ENCODE data around the gene HOXB1. TPM values are rescaled to one million over a fixed set of nuclear protein-coding genes. Genes with fewer than 3 reads are reported as not detected.

Gene HOXB1
- total RNA-seq, 1 donor from 2014 or later, result not detected

DNA sequence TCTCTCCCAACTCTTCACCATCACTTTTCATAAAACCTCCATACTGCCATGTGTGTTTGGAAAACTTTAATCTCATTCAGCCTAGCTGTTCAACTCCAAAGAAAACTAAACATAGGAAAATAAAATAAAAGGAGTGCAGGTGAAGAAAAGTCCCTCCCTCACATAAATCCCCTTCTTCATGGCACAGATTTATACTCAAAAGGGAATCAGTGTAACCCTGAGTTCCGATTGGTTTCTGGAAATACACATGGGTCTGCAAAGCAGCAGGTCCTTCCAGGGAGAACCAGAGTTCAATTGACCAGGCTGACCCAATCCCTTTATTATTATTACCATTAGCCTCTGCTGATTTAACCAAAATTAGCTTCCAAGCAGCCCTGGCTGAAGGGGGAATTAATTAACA, 23.0 kb upstream of the HOXB1 start:
- no peaks in the 10 kb centered on the region for H3K36me3 Mint-ChIP-seq (ENCODE audit: unreplicated experiment)
- peaks cover 86% of the 10 kb centered on the region for H3K27me3 Mint-ChIP-seq (ENCODE audit: unreplicated experiment)
- H3K9me3 Mint-ChIP-seq (ENCODE audit: unreplicated experiment), result no peaks in the 10 kb centered on the region
- peaks cover 3% of the 10 kb centered on the region for H3K4me1 Mint-ChIP-seq (ENCODE audit: unreplicated experiment)
- TF ChIP-seq, protein P1, sequence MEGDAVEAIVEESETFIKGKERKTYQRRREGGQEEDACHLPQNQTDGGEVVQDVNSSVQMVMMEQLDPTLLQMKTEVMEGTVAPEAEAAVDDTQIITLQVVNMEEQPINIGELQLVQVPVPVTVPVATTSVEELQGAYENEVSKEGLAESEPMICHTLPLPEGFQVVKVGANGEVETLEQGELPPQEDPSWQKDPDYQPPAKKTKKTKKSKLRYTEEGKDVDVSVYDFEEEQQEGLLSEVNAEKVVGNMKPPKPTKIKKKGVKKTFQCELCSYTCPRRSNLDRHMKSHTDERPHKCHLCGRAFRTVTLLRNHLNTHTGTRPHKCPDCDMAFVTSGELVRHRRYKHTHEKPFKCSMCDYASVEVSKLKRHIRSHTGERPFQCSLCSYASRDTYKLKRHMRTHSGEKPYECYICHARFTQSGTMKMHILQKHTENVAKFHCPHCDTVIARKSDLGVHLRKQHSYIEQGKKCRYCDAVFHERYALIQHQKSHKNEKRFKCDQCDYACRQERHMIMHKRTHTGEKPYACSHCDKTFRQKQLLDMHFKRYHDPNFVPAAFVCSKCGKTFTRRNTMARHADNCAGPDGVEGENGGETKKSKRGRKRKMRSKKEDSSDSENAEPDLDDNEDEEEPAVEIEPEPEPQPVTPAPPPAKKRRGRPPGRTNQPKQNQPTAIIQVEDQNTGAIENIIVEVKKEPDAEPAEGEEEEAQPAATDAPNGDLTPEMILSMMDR (IDR thresholded peaks at IDR 0.05), result no peak
- H3K4me3 Mint-ChIP-seq (ENCODE audit: unreplicated experiment), result no peak overlapping the region
- no peak overlapping the region for H3K27ac Mint-ChIP-seq (ENCODE audit: unreplicated experiment)
- no peak for DNase-seq (ENCODE audit: extremely low spot score, unreplicated experiment)

DNA sequence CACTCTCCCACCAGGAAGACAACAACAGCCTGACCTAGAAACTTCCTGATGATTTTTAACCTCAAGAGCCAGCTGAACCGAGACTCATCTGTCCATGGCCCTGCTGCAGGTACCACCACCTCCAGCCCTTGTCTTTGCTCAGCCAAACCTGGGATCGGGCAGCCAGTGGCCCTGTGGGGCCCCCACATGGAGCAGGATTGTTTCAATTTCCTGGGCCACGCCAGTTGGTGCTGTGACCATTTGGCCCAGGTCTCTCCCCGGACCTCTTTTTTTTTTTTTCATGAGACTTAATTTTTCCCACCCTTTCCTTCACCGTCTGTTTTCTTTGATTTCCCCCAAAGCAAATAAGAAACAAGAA, 22.4 kb upstream of the HOXB1 start:
- Mint-ChIP-seq H3K27ac (ENCODE audit: unreplicated experiment) (no peak overlapping the region), H3K36me3 (ENCODE audit: unreplicated experiment) (no peaks in the 10 kb centered on the region), H3K4me1 (ENCODE audit: unreplicated experiment) (peaks cover 3% of the 10 kb centered on the region), H3K27me3 (ENCODE audit: unreplicated experiment) (peaks cover 85% of the 10 kb centered on the region), H3K4me3 (ENCODE audit: unreplicated experiment) (no peak overlapping the region), H3K9me3 (ENCODE audit: unreplicated experiment) (no peaks in the 10 kb centered on the region)
- TF ChIP-seq, protein P1 (IDR thresholded peaks at IDR 0.05), result no peak
- no peak for DNase-seq (ENCODE audit: extremely low spot score, unreplicated experiment)

DNA sequence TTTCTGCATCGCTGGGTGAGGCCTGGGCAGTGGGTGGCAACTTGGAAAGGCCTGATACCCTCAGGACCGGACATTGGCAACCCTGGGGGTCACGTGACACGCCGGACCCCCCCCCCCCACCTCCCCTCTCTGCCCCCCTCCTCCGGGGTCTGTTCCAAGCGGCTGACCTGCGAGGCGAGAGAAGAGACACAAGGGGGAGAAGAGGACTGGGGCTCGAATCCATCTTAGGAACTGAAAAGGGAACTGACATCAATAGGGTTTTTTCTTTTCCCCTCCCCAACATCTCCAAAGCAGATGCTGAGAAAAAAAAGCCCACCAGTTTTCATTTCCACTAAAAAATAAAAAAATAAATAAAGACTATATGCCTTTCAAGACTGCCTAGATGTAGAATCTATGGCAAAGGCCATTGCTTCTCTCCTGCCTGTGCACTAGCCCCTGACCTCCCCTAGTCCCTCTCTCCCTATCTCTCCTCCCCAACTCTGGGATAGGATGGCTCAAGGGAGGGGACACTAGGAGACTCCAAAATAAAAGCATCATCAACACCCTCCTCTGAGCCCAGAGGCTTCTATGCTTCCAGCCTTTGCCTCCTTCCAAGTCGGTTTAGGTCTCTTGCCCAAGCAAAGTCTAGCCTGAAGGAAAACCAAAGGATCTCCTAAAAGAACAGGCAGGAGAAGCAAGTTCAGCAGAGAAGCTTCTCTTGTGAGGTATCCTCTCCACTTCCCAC, 21.8 kb upstream of the HOXB1 start:
- Mint-ChIP-seq H3K9me3 (ENCODE audit: unreplicated experiment) (no peaks in the 10 kb centered on the region), H3K27ac (ENCODE audit: unreplicated experiment) (no peak overlapping the region), H3K4me1 (ENCODE audit: unreplicated experiment) (peaks cover 3% of the 10 kb centered on the region), H3K4me3 (ENCODE audit: unreplicated experiment) (no peak overlapping the region), H3K36me3 (ENCODE audit: unreplicated experiment) (no peaks in the 10 kb centered on the region), H3K27me3 (ENCODE audit: unreplicated experiment) (peaks cover 85% of the 10 kb centered on the region)
- DNase-seq (ENCODE audit: extremely low spot score, unreplicated experiment), result no peak
- TF ChIP-seq, protein P1 (IDR thresholded peaks at IDR 0.05), result no peak

DNA sequence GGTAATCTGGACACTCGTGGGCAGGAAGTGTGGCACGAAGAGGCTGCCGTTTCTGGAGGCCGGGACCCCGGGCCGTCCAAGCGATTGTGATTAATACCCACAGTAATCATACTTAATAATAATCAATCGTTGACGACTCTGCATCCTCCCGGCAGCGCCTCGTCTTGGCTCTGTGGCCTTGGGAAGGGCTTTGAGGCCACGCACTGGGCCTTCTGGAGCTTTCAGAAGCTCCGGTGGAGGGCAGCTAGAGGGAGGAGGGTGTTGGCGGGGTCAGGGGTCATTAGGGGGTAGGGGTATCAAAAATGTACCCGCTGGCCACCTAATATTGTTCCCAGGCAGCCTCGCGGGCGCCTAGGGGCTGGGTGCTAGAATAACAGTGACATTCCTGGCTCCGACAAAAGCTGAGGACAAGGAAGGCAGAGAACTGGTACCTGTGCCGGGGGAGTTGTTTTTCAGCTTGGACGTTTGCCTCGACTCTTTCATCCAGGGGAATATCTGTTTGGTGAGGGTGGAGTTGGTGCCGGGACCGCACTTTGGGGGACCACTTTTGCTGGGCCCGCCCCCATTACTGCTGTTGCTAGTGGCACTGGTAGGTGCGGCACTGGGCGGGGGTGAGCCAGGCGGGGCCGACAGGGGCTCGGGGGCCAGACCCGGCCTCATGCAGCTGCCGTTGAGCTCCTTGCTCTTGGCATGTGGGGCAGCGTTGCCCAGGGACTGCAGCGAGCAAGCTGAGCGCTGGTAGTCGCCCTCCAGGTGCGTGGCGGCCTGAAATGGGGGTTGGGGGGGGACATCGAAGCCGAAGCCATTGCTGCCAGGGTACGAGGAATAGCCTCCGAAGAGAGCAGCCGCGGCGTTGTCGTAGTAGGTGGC, 21.0 kb upstream of the HOXB1 start:
- peaks cover 85% of the 10 kb centered on the region for H3K27me3 Mint-ChIP-seq (ENCODE audit: unreplicated experiment)
- H3K27ac Mint-ChIP-seq (ENCODE audit: unreplicated experiment), result no peak overlapping the region
- H3K36me3 Mint-ChIP-seq (ENCODE audit: unreplicated experiment), result no peaks in the 10 kb centered on the region
- H3K4me1 Mint-ChIP-seq (ENCODE audit: unreplicated experiment), result peaks cover 3% of the 10 kb centered on the region
- TF ChIP-seq, protein P1 (IDR thresholded peaks at IDR 0.05), result no peak
- no peaks in the 10 kb centered on the region for H3K9me3 Mint-ChIP-seq (ENCODE audit: unreplicated experiment)
- no peak for DNase-seq (ENCODE audit: extremely low spot score, unreplicated experiment)
- no peak overlapping the region for H3K4me3 Mint-ChIP-seq (ENCODE audit: unreplicated experiment)

DNA sequence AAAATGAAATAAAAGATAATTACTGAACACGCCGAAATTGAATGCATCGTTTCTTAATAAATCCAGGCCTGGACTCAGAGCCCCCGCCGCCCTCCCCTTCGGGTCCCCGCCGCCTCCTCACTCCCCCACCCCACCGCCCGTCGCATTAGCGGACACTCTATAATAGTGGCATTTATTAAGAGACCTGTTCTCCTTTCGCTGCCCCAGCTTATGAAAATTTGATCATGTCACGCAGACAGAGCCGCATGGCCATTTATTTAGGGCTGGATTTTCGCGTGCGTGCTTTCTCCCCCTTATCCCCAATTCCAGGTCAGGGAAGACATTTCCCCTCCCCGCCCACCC, 20.4 kb upstream of the HOXB1 start:
- Mint-ChIP-seq H3K27ac (ENCODE audit: unreplicated experiment) (no peak overlapping the region), H3K4me1 (ENCODE audit: unreplicated experiment) (peaks cover 3% of the 10 kb centered on the region), H3K36me3 (ENCODE audit: unreplicated experiment) (no peaks in the 10 kb centered on the region), H3K27me3 (ENCODE audit: unreplicated experiment) (peaks cover 85% of the 10 kb centered on the region), H3K4me3 (ENCODE audit: unreplicated experiment) (no peak overlapping the region), H3K9me3 (ENCODE audit: unreplicated experiment) (no peaks in the 10 kb centered on the region)
- TF ChIP-seq, protein P1 (IDR thresholded peaks at IDR 0.05), result no peak
- no peak for DNase-seq (ENCODE audit: extremely low spot score, unreplicated experiment)

Data from osteocyte (in vitro differentiated cells).